NCI-H748 (cell line): ENCODE data around the gene WDR37.

Experiments
- DNase-seq: peaks from one replicate; lab custom pipeline; 2025; ENCODE audit not compliant: unreplicated experiment; lab: John Stamatoyannopoulos, UW

Gene WDR37

GRCh38 chr10:1070919-1071318 lies 14.7 kb downstream of the WDR37 start:
- no peak for DNase-seq

GRCh38 chr10:1074052-1074747 lies 18.0 kb downstream of the WDR37 start:
- DNase-seq, result no peak

- DNase-seq, result no peak
These were observed 18.6 kb downstream of the WDR37 start for GRCh38 chr10:1074748-1075308.

GRCh38 chr10:1078668-1079067 lies 22.5 kb downstream of the WDR37 start:
- DNase-seq, result no peak

- DNase-seq, result no peak
These were observed 27.4 kb downstream of the WDR37 start for GRCh38 chr10:1083581-1083980.

GRCh38 chr10:1084011-1084950 lies 28.1 kb downstream of the WDR37 start:
- DNase-seq, result no peak

GRCh38 chr10:1085258-1085657 lies 29.1 kb downstream of the WDR37 start:
- no peak for DNase-seq

- no peak for DNase-seq
These were observed 30.6 kb downstream of the WDR37 start for GRCh38 chr10:1086787-1087186.

- no peak for DNase-seq
These were observed 33.0 kb downstream of the WDR37 start for GRCh38 chr10:1089017-1089689.

- DNase-seq, result no peak
These were observed 34.5 kb downstream of the WDR37 start for GRCh38 chr10:1090696-1091095.

GRCh38 chr10:1093696-1094095 lies 37.5 kb downstream of the WDR37 start:
- no peak for DNase-seq

GRCh38 chr10:1094112-1095057 lies 38.2 kb downstream of the WDR37 start:
- DNase-seq, result no peak

GRCh38 chr10:1095498-1095897 lies 39.3 kb downstream of the WDR37 start:
- DNase-seq, result no peak

- no peak for DNase-seq
These were observed 40.2 kb downstream of the WDR37 start for GRCh38 chr10:1096287-1096889.

GRCh38 chr10:1097436-1097835 lies 41.3 kb downstream of the WDR37 start:
- no peak for DNase-seq

- DNase-seq, result no peak
These were observed 44.0 kb downstream of the WDR37 start for GRCh38 chr10:1100143-1100542.

GRCh38 chr10:1100691-1101368 lies 44.6 kb downstream of the WDR37 start:
- peak; percentile 39 for DNase-seq

GRCh38 chr10:1101946-1102345 lies 45.8 kb downstream of the WDR37 start:
- no peak for DNase-seq

GRCh38 chr10:1102416-1102815 lies 46.2 kb downstream of the WDR37 start:
- no peak for DNase-seq
